Natural killer cell treated with Interleukin-12 subunit alpha and Interleukin-12 subunit beta and Interleukin-15 and Interleukin-18, amount 100 ng/mL, for 72 hours (primary cell): ENCODE measurements around the gene FHIT. TPM values are rescaled to one million over a fixed set of nuclear protein-coding genes. Genes with fewer than 3 reads are reported as not detected.

Source experiments
- ATAC-seq, 2 donors: fragments of 150-1000 bp; cut with Tn5 transposase in 1 of 2; sonication (Bioruptor Pico), chemical (Tn5 transposase) in 1 of 2; 2 replicates each; pipeline ENCODE4 v1.10.0; 2021
- DNase-seq: peaks from one replicate; pipeline ENCODE4 v3.0.0; 2022; ENCODE audit warnings: low spot score
- H3K27ac Mint-ChIP-seq, 2 donors: 1 replicate in 1 of 2; 2 replicates in 1 of 2; pipeline ENCODE4 v1.8.0; 2022; ENCODE audit warnings: mixed read lengths in 2 of 2, mild to moderate bottlenecking in 1 of 2, moderate library complexity in 1 of 2
- H3K27me3 Mint-ChIP-seq, 2 donors: 1 replicate in 1 of 2; 2 replicates in 1 of 2; pipeline ENCODE4 v1.8.0; 2022; ENCODE audit warnings: mixed read lengths in 2 of 2
- H3K36me3 Mint-ChIP-seq: one replicate; pipeline ENCODE4 v1.8.0; 2022; ENCODE audit warnings: mixed read lengths
- H3K4me1 Mint-ChIP-seq, 2 donors: 1 replicate in 1 of 2; 2 replicates in 1 of 2; pipeline ENCODE4 v1.8.0; 2022; ENCODE audit warnings: low read depth in 2 of 2, mixed read lengths in 2 of 2, mild to moderate bottlenecking in 1 of 2
- H3K4me3 Mint-ChIP-seq: one replicate; pipeline ENCODE4 v1.8.0; 2022; ENCODE audit warnings: mixed read lengths
- H3K9me3 Mint-ChIP-seq: 2 replicates; pipeline ENCODE4 v1.8.0; 2022; ENCODE audit warnings: mixed read lengths
- total RNA-seq, 2 donors: library from RNA; stranded (reverse); gene quantifications; one replicate each; pipeline ENCODE4 v1.2.3, GENCODE V29; 2022

Gene FHIT
- total RNA-seq, 2 donors from 2014 or later, result 2.4 to 3.0 TPM

DNA sequence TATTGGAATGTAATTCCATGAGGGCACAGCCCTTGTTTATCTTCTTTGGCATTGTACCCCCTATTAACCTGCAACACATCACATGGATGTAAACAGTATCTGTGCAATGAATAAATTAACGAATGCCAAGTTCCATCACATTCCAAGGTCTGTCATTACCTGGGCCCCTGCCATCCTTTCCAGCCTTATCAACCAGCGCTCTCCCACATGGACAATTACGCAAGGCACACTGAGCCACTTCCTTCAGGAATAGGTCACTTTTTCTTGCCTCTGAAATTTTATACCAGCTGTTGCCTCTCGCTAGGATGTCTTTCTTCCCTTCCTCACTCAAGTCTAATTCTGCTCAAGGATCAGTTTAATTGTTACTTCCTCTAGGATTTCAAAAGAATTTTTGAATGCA is 1149.6 kb downstream of the FHIT start:
- DNase-seq (no peak), ATAC-seq (no peak)
- Mint-ChIP-seq H3K27ac (no peak overlapping the region), H3K4me3 (no peak overlapping the region), H3K4me1 (peaks cover 6 to 16% of the 10 kb centered on the region in 2 donors), H3K27me3 (no peaks in the 10 kb centered on the region), H3K9me3 (no peaks in the 10 kb centered on the region), H3K36me3 (no peaks in the 10 kb centered on the region)

DNA sequence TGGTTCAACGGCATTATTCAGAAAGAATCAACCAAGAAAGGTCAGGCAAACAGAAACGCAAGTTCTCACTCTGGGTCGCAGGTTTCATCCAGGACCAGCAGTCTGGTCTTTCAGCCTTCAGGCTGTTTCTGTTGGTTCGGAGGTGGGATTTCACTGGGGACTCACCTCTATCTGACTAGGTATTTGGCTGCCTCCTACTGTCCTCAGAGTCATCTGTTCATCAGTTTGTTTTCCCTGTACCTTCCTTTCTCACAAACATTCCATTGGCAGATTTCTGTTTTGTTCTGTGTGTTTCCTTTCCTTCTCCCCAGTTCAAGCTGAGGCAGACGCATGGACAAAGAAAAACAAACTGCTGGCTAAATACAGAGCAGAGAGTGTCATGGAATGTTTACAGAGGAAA is 1154.8 kb downstream of the FHIT start:
- Mint-ChIP-seq H3K9me3 (no peaks in the 10 kb centered on the region), H3K36me3 (no peaks in the 10 kb centered on the region), H3K27ac (no peak overlapping the region)

DNA sequence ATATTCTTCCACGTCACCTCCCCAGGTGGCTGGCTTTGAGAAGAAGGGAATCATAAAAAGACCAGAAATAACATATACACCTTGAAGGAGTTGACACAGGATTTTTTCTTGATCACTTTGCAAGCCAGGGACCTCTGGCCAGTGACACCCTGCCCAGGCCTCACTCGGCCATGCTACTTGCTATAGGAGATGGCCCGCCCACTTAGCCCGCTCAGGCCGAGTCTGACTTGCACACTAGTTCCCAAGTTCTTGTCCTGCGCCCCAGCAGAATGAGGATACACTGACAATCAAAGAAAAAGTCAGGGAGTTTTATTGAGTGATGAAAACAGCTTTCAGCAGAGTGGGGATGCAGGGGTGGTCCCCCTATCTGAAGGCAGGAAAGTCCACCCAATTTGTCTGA is 1155.3 kb downstream of the FHIT start:
- ATAC-seq (no peak), DNase-seq (no peak)
- peaks cover 0 to 3% of the 10 kb centered on the region in 2 donors for H3K4me1 Mint-ChIP-seq
- no peaks in the 10 kb centered on the region for H3K27me3 Mint-ChIP-seq
- no peak overlapping the region for H3K27ac Mint-ChIP-seq
- H3K36me3 Mint-ChIP-seq, result no peaks in the 10 kb centered on the region
- H3K4me3 Mint-ChIP-seq, result no peak overlapping the region
- no peaks in the 10 kb centered on the region for H3K9me3 Mint-ChIP-seq

More for the DNA sequence above, 1154.8 kb downstream of the FHIT start:
- no peaks in the 10 kb centered on the region for H3K27me3 Mint-ChIP-seq
- no peak for DNase-seq
- ATAC-seq, result no peak
- peaks cover 0 to 3% of the 10 kb centered on the region in 2 donors for H3K4me1 Mint-ChIP-seq
- H3K4me3 Mint-ChIP-seq, result no peak overlapping the region

DNA sequence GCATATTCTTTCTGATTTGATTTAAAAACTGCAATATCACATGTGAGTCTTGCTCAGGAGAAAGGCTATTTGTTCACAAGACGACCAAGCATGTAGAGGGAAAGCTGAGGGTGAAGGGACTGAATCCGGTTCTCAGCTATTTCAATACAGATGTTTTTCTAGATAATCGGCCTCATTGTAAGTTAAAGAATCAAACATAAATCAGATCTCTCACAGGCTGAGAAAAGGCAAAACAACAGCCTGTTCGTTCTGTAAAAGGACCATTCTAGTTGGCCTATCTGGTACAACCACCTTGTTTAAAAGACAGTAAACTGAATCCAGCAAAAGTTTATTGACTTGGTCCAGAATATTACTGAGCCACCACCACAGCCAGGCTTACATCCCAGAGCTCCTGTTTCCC is 1155.7 kb downstream of the FHIT start:
- DNase-seq (no peak), ATAC-seq (no peak)
- no peaks in the 10 kb centered on the region for H3K9me3 Mint-ChIP-seq
- no peak overlapping the region for H3K27ac Mint-ChIP-seq
- no peaks in the 10 kb centered on the region for H3K27me3 Mint-ChIP-seq
- H3K4me1 Mint-ChIP-seq, result peaks cover 0 to 3% of the 10 kb centered on the region in 2 donors
- H3K36me3 Mint-ChIP-seq, result no peaks in the 10 kb centered on the region
- no peak overlapping the region for H3K4me3 Mint-ChIP-seq

DNA sequence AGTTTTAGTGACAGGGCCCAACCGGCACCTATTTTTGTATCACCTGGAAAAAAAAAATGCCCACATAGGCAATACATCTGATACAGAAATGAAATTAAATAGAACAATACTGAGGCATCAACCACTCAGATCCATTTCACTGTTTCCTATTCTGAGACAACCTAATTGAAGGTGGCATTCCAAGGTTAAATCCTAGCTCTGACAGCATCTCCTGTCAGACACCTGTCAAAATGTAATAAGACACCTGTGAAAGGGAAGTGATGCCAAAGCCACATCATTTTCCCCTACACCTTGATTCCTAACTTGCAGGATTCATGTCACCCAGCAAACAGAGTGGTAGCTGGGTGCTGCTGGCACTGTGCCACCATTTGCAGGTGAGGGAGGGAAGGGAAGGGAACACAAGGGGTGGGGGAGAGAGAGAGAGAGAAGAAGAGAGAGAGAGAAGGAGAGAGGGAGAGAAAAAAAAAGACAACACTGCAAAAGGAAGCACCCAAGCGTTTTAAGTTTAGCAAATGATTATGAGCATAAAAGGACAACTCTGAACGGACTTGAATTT is 1156.8 kb downstream of the FHIT start:
- H3K9me3 Mint-ChIP-seq, result no peaks in the 10 kb centered on the region
- DNase-seq (no peak), ATAC-seq (no peak)
- H3K27me3 Mint-ChIP-seq, result peaks cover 0 to 2% of the 10 kb centered on the region in 2 donors
- H3K4me3 Mint-ChIP-seq, result no peak overlapping the region
- H3K4me1 Mint-ChIP-seq, result peaks cover 0 to 3% of the 10 kb centered on the region in 2 donors
- no peak overlapping the region for H3K27ac Mint-ChIP-seq
- H3K36me3 Mint-ChIP-seq, result no peaks in the 10 kb centered on the region

DNA sequence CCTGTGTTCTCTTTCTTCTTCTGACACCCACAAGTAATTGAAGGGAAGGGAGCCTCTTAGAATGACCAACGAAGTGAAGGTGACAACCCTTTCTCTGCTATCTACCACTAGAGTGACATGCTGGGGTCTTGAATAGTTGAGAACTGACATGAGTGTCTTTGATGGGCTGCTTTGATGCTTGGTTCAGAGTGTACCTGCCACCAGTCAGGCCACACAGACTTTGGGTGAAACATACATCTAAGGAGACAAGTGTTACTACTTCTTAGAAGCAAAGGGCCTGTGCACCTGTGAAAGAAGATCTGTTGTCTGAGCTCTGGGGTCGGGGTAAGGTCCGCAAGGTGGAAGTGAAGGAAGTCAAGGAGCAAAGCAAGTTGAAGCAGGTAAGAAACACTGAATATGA is 1160.7 kb downstream of the FHIT start:
- Mint-ChIP-seq H3K27me3 (peaks cover 0 to 2% of the 10 kb centered on the region in 2 donors), H3K36me3 (peaks cover 9% of the 10 kb centered on the region), H3K4me3 (no peak overlapping the region), H3K9me3 (peaks cover 5% of the 10 kb centered on the region), H3K4me1 (peaks cover 0 to 20% of the 10 kb centered on the region in 2 donors), H3K27ac (no peak overlapping the region)
- ATAC-seq (no peak), DNase-seq (no peak)

DNA sequence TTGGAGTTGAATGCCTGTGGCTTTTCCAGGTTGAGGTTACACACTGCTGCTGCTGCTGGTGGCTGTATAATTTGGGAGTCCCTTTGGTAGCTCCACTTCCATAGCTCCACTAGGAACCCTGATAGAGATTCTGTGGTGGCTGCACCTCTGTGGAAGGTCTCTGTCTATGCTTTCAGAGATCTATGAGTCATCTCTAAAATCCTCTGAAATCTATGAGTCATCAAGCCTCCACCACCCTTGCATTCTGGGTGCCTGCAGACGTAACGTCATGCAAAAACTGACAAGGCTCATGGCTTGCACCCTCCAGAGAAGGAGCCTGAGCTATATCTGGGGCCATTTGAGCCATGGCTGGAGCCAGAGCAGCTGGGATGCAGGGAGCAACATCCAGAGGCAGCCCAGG is 1164.4 kb downstream of the FHIT start:
- DNase-seq, result no peak
- peaks cover 16% of the 10 kb centered on the region for H3K36me3 Mint-ChIP-seq

DNA sequence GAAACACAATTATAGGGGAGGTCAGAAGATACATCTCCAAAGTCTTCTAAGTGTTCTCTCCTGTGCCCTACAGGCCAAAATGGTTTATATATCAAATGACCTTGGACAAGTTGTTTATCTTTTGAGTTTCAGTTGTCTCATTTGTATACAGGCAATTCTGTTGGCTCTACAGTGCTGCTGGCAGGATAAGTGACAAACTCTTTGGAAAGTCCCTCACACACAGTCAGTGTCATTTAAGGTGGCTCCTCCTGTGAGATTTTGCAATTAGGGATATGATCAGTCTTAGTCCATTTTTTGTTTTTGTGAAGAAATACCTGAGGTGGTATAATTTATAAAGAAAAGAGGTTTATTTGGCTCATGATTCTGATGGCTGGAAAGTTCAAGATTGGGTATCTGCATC is 1165.6 kb downstream of the FHIT start:
- peak in 1 of 2 donors; percentile 82 for ATAC-seq
- Mint-ChIP-seq H3K36me3 (peaks cover 16% of the 10 kb centered on the region), H3K4me3 (no peak overlapping the region), H3K27me3 (peaks cover 0 to 2% of the 10 kb centered on the region in 2 donors), H3K4me1 (peaks cover 20 to 39% of the 10 kb centered on the region in 2 donors), H3K27ac (peak overlapping the region in 1 of 2 donors; percentile 82), H3K9me3 (peaks cover 9% of the 10 kb centered on the region)
- DNase-seq, result no peak

More for the DNA sequence above, 1164.4 kb downstream of the FHIT start:
- Mint-ChIP-seq H3K27me3 (peaks cover 0 to 2% of the 10 kb centered on the region in 2 donors), H3K9me3 (peaks cover 9% of the 10 kb centered on the region), H3K4me1 (peaks cover 11 to 29% of the 10 kb centered on the region in 2 donors), H3K4me3 (no peak overlapping the region), H3K27ac (peak overlapping the region in 1 of 2 donors; percentile 54)
- peak; percentile 81 to 83 for ATAC-seq

DNA sequence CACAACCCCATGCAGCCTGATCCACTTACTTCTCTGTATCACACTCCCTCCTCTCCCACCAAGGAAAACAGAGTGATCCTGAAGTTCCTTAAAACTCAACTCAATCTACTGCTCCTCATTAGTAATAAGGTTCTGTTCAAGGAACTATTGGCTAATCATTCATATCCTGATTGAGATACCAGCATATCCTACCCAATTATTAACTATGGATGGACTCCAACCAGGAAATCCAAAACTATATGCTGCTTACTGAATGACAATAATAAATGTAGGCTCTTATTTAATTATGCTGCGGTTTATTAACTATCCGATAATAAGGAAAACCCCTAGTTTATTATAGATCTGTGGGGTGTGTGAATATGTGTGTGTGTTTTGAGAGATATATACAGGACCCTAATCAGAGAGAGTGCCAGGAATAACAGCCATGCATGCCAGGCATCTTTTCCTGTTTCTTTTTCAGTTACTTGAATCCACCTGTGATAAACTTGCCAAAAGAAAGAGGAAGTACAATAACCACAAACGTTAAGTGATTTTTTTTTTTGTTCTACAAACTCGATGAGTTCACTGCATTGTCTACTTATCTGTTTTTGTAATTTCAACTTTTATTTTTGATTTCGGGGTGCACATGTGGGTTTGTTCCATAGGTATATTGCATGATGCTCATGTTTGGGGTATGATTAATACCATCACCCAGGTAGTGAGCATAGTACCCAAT is 1169.7 kb downstream of the FHIT start:
- ATAC-seq (no peak), DNase-seq (no peak)
- peaks cover 21 to 32% of the 10 kb centered on the region in 2 donors for H3K4me1 Mint-ChIP-seq
- H3K27ac Mint-ChIP-seq, result peak overlapping the region in 1 of 2 donors; percentile 34
- H3K9me3 Mint-ChIP-seq, result peaks cover 4% of the 10 kb centered on the region
- H3K27me3 Mint-ChIP-seq, result no peaks in the 10 kb centered on the region
- H3K4me3 Mint-ChIP-seq, result no peak overlapping the region
- H3K36me3 Mint-ChIP-seq, result peaks cover 12% of the 10 kb centered on the region

DNA sequence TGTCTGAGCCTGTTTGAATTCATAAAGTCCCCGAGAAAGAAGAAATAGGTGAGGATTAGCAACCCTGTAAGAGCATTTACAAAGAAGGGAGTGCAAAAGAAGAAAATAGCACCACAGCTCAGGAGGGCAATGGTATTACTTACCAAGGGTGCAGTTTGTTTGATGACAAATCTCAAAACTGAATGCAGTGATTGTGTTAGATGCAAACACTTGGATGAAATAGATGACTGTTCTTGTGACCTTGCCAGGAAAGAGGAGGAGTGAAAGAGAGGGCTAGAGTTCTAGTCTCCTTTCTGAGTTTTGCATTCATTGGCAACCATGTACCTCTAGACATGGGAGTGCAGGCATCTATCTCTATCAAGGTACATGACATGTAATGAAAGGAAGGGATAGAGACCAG is 1170.6 kb downstream of the FHIT start:
- no peak overlapping the region for H3K4me3 Mint-ChIP-seq
- peaks cover 7% of the 10 kb centered on the region for H3K36me3 Mint-ChIP-seq
- H3K9me3 Mint-ChIP-seq, result peaks cover 4% of the 10 kb centered on the region
- DNase-seq, result no peak
- H3K27ac Mint-ChIP-seq, result peak overlapping the region in 1 of 2 donors; percentile 6
- peak; percentile 57 to 80 for ATAC-seq
- no peaks in the 10 kb centered on the region for H3K27me3 Mint-ChIP-seq
- H3K4me1 Mint-ChIP-seq, result peaks cover 21 to 25% of the 10 kb centered on the region in 2 donors

DNA sequence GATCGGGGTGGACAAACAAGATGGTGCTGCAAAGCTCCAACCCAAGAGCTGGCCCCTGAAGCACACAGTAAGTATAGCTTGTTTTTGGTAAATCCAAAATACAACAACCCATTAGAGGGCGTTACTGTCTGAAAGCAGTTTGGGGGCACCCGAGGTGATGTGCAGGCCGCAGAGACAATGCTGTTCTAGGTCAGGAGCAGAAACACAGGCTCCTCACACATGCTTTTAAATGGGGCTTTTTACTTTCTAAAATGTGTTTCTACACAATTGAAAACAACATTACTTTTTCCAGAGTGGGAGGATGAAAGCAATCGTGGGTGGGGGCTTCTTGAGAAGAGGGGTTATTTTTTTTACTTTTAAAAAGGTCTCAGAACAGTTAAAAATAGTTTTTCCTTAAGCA is 1172.2 kb downstream of the FHIT start:
- peaks cover 2 to 6% of the 10 kb centered on the region in 2 donors for H3K27me3 Mint-ChIP-seq
- ATAC-seq (no peak), DNase-seq (no peak)
- peaks cover 21 to 23% of the 10 kb centered on the region in 2 donors for H3K4me1 Mint-ChIP-seq
- no peak overlapping the region for H3K4me3 Mint-ChIP-seq
- peaks cover 7% of the 10 kb centered on the region for H3K36me3 Mint-ChIP-seq
- no peaks in the 10 kb centered on the region for H3K9me3 Mint-ChIP-seq
- H3K27ac Mint-ChIP-seq, result peak overlapping the region in 1 of 2 donors; percentile 64

DNA sequence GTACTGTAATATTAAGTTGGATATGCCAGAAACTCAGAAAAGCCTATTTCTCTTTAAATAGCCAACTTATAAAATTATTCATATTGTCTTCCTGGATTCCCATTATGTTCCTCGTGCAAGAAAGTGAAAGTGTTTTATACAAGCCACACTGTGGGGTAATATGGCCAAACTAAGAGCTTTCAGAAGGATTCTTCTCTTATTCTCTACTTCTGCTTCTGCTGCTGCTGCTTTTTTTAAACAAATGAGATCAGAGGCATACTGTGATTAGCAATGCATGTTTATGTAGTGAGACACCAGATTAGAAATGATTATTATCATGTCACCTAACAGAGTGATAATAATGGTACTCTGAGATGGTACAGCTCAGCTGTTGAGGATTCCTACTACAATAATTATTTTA is 1174.9 kb downstream of the FHIT start:
- Mint-ChIP-seq H3K9me3 (peaks cover 4% of the 10 kb centered on the region), H3K27me3 (peaks cover 4 to 6% of the 10 kb centered on the region in 2 donors), H3K4me1 (peaks cover 6 to 7% of the 10 kb centered on the region in 2 donors), H3K27ac (no peak overlapping the region), H3K36me3 (no peaks in the 10 kb centered on the region), H3K4me3 (no peak overlapping the region)
- DNase-seq, result no peak
- no peak for ATAC-seq

DNA sequence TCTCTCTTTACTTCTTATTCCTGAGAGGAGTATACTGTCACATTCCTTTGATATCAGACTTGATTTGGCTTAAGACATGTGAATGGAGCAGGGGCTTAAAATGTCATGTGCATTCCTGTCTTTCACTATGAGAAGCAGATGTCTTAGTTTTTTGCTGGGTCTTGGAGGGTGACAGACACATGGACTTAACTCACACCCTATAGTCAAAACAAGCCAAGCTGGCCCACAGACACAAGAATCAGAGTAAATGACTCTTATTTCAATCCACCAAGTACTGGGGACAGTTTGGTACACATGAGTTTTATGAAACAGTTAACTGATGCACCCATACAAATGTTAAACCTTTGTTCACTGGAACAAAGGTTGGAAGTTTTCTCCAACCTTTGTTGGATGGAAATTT is 1177.3 kb downstream of the FHIT start:
- DNase-seq (no peak), ATAC-seq (no peak)
- H3K4me3 Mint-ChIP-seq, result no peak overlapping the region
- no peak overlapping the region for H3K27ac Mint-ChIP-seq
- H3K27me3 Mint-ChIP-seq, result peaks cover 4 to 6% of the 10 kb centered on the region in 2 donors
- no peaks in the 10 kb centered on the region for H3K36me3 Mint-ChIP-seq
- H3K4me1 Mint-ChIP-seq, result no peaks in the 10 kb centered on the region
- peaks cover 4% of the 10 kb centered on the region for H3K9me3 Mint-ChIP-seq

DNA sequence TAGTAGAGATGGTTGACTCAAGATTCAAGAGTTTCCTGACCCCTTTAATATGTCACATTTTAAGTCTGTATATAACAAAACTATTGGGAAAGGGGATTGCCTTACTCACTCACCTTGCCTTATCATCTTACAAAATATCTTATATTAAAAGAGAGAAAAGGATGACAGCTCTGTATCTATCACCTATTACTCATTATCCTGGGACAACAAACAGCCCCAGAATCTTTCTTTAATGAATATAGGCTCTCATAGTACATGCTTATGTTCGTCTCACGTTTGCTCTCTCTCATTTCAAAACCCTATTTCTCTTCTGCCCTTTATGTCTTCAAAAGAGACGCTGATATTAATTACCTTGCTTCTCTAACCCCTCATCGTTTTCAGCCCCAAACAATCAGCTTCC is 1178.0 kb downstream of the FHIT start:
- Mint-ChIP-seq H3K4me1 (no peaks in the 10 kb centered on the region), H3K27ac (no peak overlapping the region), H3K36me3 (no peaks in the 10 kb centered on the region), H3K9me3 (peaks cover 4% of the 10 kb centered on the region), H3K4me3 (no peak overlapping the region), H3K27me3 (peaks cover 4 to 6% of the 10 kb centered on the region in 2 donors)
- no peak for ATAC-seq
- no peak for DNase-seq
